ENCODE results near the gene METTL24. TPM values are rescaled to one million over a fixed set of nuclear protein-coding genes. Genes with fewer than 3 reads are reported as not detected.

Gene METTL24
- total and polyA plus RNA-seq, 4 donors = 0.14 to 2.0 (median 0.91) TPM

- no peak for TF ChIP-seq MAX (IDR thresholded peaks at IDR 0.05)
- TF ChIP-seq HNF4G (IDR thresholded peaks at IDR 0.05) = no peak
- TF ChIP-seq RXRA (IDR thresholded peaks at IDR 0.05) = no peak
- TF ChIP-seq NR2F2 (IDR thresholded peaks at IDR 0.05) = no peak
- no peak for TF ChIP-seq FOXA2 (IDR thresholded peaks at IDR 0.05)
- 86% methylated on average over 1 of the region's 1 CpG for WGBS
- no peaks in the 10 kb centered on the region for H3K4me1 ChIP-seq (ENCODE audit: control insufficient read depth in 4 of 4, insufficient read depth in 4 of 4, low read length in 3 of 4)
- H3K9ac ChIP-seq (ENCODE audit: low read depth in 1 of 2, low read length in 2 of 2) = no peak overlapping the region
- no peak overlapping the region for H3K4me3 ChIP-seq (ENCODE audit: low read depth in 1 of 3, low read length in 3 of 3)
- no peaks in the 10 kb centered on the region for H3K9me3 ChIP-seq (ENCODE audit: control insufficient read depth in 4 of 4, low read length in 3 of 4)
- no peak for DNase-seq (ENCODE audit: low spot score)
- H3K27ac ChIP-seq (ENCODE audit: low read depth in 1 of 2, low read length in 2 of 2) = no peak overlapping the region
- no peaks in the 10 kb centered on the region for H3K36me3 ChIP-seq (ENCODE audit: control insufficient read depth in 4 of 4, insufficient read depth in 3 of 4, low read depth in 1 of 4, low read length in 3 of 4)
- H3K27me3 ChIP-seq (ENCODE audit: control insufficient read depth in 4 of 4, insufficient read depth in 4 of 4, low read length in 3 of 4) = no peaks in the 10 kb centered on the region
These were observed 20.7 kb downstream of the METTL24 start for GRCh38 chr6:110337486-110337885.

- Histone ChIP-seq H3K4me1 (ENCODE audit: control insufficient read depth in 4 of 4, insufficient read depth in 4 of 4, low read length in 3 of 4) (peaks cover 2 to 7% (median 4%) of the 10 kb centered on the region in 4 donors), H3K9me3 (ENCODE audit: control insufficient read depth in 4 of 4, low read length in 3 of 4) (no peaks in the 10 kb centered on the region), H3K27ac (ENCODE audit: low read depth in 1 of 2, low read length in 2 of 2) (no peak overlapping the region), H3K36me3 (ENCODE audit: control insufficient read depth in 4 of 4, insufficient read depth in 3 of 4, low read depth in 1 of 4, low read length in 3 of 4) (no peaks in the 10 kb centered on the region), H3K4me3 (ENCODE audit: low read depth in 1 of 3, low read length in 3 of 3) (no peak overlapping the region), H3K27me3 (ENCODE audit: control insufficient read depth in 4 of 4, insufficient read depth in 4 of 4, low read length in 3 of 4) (no peaks in the 10 kb centered on the region), H3K9ac (ENCODE audit: low read depth in 1 of 2, low read length in 2 of 2) (no peak overlapping the region)
- WGBS = 73% methylated on average over 9 of the region's 9 CpGs
- no peak for TF ChIP-seq EGR1 (IDR thresholded peaks at IDR 0.05; ENCODE audit: low read depth in 2 of 2)
- no peak for DNase-seq (ENCODE audit: low spot score)
These were observed 23.5 kb downstream of the METTL24 start for GRCh38 chr6:110334423-110335180.

GRCh38 chr6:110332281-110332680, 25.9 kb downstream of the METTL24 start:
- Histone ChIP-seq H3K9ac (ENCODE audit: low read depth in 1 of 2, low read length in 2 of 2) (no peak overlapping the region), H3K9me3 (ENCODE audit: control insufficient read depth in 4 of 4, low read length in 3 of 4) (no peaks in the 10 kb centered on the region), H3K27me3 (ENCODE audit: control insufficient read depth in 4 of 4, insufficient read depth in 4 of 4, low read length in 3 of 4) (no peaks in the 10 kb centered on the region), H3K27ac (ENCODE audit: low read depth in 1 of 2, low read length in 2 of 2) (no peak overlapping the region), H3K4me3 (ENCODE audit: low read depth in 1 of 3, low read length in 3 of 3) (no peak overlapping the region), H3K36me3 (ENCODE audit: control insufficient read depth in 4 of 4, insufficient read depth in 3 of 4, low read depth in 1 of 4, low read length in 3 of 4) (no peaks in the 10 kb centered on the region), H3K4me1 (ENCODE audit: control insufficient read depth in 4 of 4, insufficient read depth in 4 of 4, low read length in 3 of 4) (peaks cover 2 to 9% (median 5%) of the 10 kb centered on the region in 4 donors)
- TF ChIP-seq FOXA1 (IDR thresholded peaks at IDR 0.05) = no peak
- no peak for TF ChIP-seq EGR1 (IDR thresholded peaks at IDR 0.05; ENCODE audit: low read depth in 2 of 2)
- TF ChIP-seq NR2F2 (IDR thresholded peaks at IDR 0.05) = no peak
- no peak for TF ChIP-seq YY1 (IDR thresholded peaks at IDR 0.05)
- 92% methylated on average over 6 of the region's 6 CpGs for WGBS
- DNase-seq (ENCODE audit: low spot score) = no peak

- H3K4me1 ChIP-seq (ENCODE audit: control insufficient read depth in 4 of 4, insufficient read depth in 4 of 4, low read length in 3 of 4) = peaks cover 2 to 9% (median 5%) of the 10 kb centered on the region in 4 donors
- H3K36me3 ChIP-seq (ENCODE audit: control insufficient read depth in 4 of 4, insufficient read depth in 3 of 4, low read depth in 1 of 4, low read length in 3 of 4) = no peaks in the 10 kb centered on the region
- no peaks in the 10 kb centered on the region for H3K9me3 ChIP-seq (ENCODE audit: control insufficient read depth in 4 of 4, low read length in 3 of 4)
- H3K27me3 ChIP-seq (ENCODE audit: control insufficient read depth in 4 of 4, insufficient read depth in 4 of 4, low read length in 3 of 4) = no peaks in the 10 kb centered on the region
- H3K4me3 ChIP-seq (ENCODE audit: low read depth in 1 of 3, low read length in 3 of 3) = no peak overlapping the region
- TF ChIP-seq GABPA (IDR thresholded peaks at IDR 0.05 in 1 of 2, conservative IDR thresholded peaks at IDR 0.05 in 1 of 2) (no peak), JUND (IDR thresholded peaks at IDR 0.05) (no peak), EGR1 (IDR thresholded peaks at IDR 0.05; ENCODE audit: low read depth in 2 of 2) (no peak), RXRA (IDR thresholded peaks at IDR 0.05) (no peak), NR2F2 (IDR thresholded peaks at IDR 0.05) (no peak), REST (IDR thresholded peaks at IDR 0.05) (no peak), MAX (IDR thresholded peaks at IDR 0.05) (no peak), RAD21 (IDR thresholded peaks at IDR 0.05) (no peak), TAF1 (conservative IDR thresholded peaks at IDR 0.05) (no peak), ATF3 (IDR thresholded peaks at IDR 0.05) (no peak)
- no peak overlapping the region for H3K27ac ChIP-seq (ENCODE audit: low read depth in 1 of 2, low read length in 2 of 2)
- no peak overlapping the region for H3K9ac ChIP-seq (ENCODE audit: low read depth in 1 of 2, low read length in 2 of 2)
- WGBS = 82% methylated on average over 4 of the region's 4 CpGs
- no peak for DNase-seq (ENCODE audit: low spot score)
These were observed 26.3 kb downstream of the METTL24 start for GRCh38 chr6:110331816-110332215.
